Melanocyte of skin (primary cell): ENCODE results near the gene ALPG. TPM values are rescaled to one million over a fixed set of nuclear protein-coding genes. Genes with fewer than 3 reads are reported as not detected.

ENCODE experiments used
- small RNA-seq, 2 donors: library from RNA; depleted of rRNA; stranded (forward); fragments of <200 nt; gene quantifications; one replicate each; pipeline ENCODE3, GENCODE V24; 2012
- total RNA-seq, 2 donors: library from RNA; depleted of rRNA; stranded (reverse); fragments of >200 nt; gene quantifications; 2 replicates each; pipeline ENCODE4 v1.2.3, GENCODE V29; 2012

The ALPG gene
- not detected for total RNA-seq

DNA sequence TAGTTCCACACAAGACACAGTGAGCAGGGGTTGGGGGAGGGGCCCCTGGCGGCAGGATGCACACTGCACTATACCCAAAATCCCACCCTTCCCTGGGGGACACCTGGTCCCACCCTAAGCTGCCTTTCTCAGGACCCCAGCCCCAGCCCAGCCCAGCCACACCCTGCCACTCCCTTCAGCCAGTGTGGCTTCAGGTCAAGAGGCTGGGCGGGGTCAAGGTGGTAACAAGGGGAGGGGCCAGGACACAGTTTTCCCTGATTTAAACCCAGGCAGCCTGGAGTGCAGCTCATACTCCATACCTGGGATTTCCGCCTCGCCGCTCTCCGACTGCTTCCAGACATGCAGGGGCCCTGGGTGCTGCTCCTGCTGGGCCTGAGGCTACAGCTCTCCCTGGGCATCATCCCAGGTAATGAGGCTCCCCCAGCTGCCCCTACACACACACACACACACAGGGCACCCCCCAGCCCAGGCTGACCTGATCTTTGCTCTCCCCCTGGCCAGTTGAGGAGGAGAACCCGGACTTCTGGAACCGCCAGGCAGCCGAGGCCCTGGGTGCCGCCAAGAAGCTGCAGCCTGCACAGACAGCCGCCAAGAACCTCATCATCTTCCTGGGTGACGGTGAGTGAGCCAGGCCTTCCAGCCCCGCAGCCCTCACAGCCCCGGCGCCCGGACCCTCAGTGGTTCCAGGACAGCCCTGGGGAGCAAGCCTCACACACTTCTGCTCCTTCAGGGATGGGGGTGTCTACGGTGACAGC, at the start of gene ALPG:
TSS of gene ALPG (plus strand) at position 289 of the 755 bp plus-strand sequence. CDS start at position 340, 51 bp downstream.

GRCh38 chr2:232378735-232379151, 27.9 kb upstream of the ALPG start, which contains the start of gene ALPP:
Gene ALPP, plus strand, starts transcription at chr2:232378751. Its CDS starts 52 bp downstream, at chr2:232378803.

GRCh38 chr2:232455426-232456255, 49.0 kb downstream of the ALPG start, which contains the start of gene ALPI:
Gene ALPI, plus strand, starts transcription at chr2:232456153. Its CDS starts 47 bp downstream, at chr2:232456200.

Small RNA genes within 50 kb of the gene (small RNA-seq; reads per million reads assigned to genes)
- 0 reads per million in 2 donors for gene AC068134.4

Other genes with a start within 250 kb of the ALPG start
- not detected for gene ALPP, start 28.1 kb upstream of the ALPG start, total RNA-seq
- gene ALPI, start 49.3 kb downstream of the ALPG start, total RNA-seq, result not detected
- gene ECEL1, start 81.0 kb downstream of the ALPG start, total RNA-seq, result not detected
- gene PRSS56, start 113.5 kb downstream of the ALPG start, total RNA-seq, result not detected
- gene CHRND, start 119.3 kb downstream of the ALPG start, total RNA-seq, result not detected
- gene CHRNG, start 132.8 kb downstream of the ALPG start, total RNA-seq, result not detected
- 1 to 10 TPM; 6.5 to 7.0 TPM for gene TIGD1, start 143.7 kb downstream of the ALPG start, total RNA-seq
- gene EIF4E2, start 143.8 kb downstream of the ALPG start, total RNA-seq, result 10 to 100 TPM; 42.7 to 99.6 TPM
- under 1 TPM; 0.34 to 0.67 TPM for gene EFHD1, start 226.8 kb downstream of the ALPG start, total RNA-seq